ENCODE data around the gene CCDC197.
A peak's percentile ranks its signal among the peaks of the same experiment; 100 is the strongest.

CCDC197 gene

GRCh38 chr14:93997082-93997481, at the start of gene CCDC197:
Gene CCDC197 (plus strand): TSS chr14:93997301. CDS start chr14:93998132, 831 bp downstream.
- DNase-seq = no peak

DNA sequence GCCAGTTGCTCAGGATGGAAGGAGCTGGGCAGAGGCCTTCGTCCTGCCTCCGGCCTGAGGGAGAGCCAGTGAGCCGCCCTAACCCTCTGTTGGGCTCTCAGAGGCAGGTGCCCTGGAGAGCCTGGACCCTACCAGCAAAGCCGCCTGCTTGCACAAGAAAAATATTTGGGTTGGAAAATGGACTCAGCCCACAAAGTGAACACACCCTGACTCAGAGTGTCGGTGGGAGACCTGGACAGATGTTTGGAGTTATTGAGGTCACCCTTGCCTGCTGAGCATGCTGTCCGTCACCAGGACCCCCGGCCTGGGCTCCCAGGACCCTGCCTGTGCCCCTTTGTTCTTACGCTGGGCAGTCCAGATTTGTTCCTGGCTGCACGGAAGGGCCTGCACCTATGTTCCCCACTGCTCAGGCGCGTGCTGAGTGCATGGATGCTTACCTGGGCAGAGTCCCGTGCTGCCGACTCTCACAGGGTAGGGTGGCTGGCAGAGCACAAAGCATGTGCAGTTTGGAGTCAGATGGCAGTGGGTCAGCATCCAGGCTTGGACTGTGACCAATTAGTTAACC, 47.5 kb upstream of the CCDC197 start:
- DNase-seq = no peak

GRCh38 chr14:93950948-93951634, 46.0 kb upstream of the CCDC197 start:
- no peak for DNase-seq

DNA sequence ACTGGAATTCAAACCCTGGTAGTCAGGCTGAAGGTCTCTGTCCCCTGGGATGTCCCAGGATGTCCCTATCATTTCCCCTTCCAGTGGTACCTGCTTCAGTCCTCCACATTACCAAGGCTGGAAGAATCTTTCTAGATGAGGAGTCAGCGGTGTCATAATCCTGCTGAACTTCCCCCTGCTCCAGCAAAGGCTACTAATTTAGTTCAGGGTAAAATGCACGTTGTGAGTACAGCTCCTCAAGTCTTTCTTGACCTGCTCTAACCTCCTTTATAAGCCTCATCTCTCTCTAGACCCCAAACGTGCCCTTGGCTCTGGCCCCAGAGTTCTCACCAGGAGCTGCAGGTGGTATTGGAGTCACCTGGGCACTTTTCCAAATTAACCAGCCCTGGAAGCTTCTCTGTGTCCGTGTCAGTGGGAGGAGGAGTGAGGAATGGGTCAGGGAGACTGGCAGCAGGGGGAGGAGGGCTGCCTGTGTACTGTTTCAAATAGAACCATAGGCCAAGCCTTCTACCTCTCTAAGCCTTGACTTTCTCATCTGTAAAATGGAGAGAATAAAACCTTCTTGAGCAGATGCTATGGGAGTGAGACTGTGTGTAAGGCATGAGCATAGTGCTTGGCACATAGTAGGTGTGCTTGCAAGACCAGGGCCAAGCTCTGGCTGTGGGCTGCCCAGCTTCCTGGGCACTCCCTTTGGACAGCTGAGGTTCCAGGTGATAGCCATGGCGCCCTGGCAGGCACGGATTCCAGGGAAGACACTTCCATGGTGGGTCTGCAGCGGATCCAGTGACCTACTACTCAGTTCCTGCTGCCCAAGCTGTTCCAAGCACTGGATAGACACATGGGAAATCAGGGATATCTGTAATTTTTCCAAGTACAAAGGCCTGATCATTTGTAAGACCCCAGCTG, 45.2 kb upstream of the CCDC197 start:
- peak in 1 of 2 experiments; percentile 37 for DNase-seq

- no peak for DNase-seq
Observed at GRCh38 chr14:93952829-93953228, 44.3 kb upstream of the CCDC197 start.

GRCh38 chr14:93953263-93953662, 43.8 kb upstream of the CCDC197 start:
- DNase-seq = no peak

GRCh38 chr14:93953739-93954515, 43.2 kb upstream of the CCDC197 start:
- DNase-seq = no peak

DNA sequence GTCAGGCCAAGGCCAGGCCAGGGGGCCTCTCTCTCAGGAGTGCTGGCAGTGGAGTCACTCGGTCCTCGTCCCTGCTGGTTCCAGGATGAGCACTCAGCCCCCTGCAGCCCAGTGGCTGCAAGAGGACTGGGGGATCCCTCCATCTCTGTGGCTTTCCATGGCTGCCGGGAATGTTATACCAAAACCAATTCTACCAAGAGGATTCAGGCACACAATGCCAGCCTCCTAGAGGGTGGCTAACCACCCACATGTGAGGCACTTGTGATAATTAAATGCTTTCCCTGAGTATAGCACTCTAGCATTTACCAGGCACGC, 42.6 kb upstream of the CCDC197 start:
- no peak for DNase-seq

DNA sequence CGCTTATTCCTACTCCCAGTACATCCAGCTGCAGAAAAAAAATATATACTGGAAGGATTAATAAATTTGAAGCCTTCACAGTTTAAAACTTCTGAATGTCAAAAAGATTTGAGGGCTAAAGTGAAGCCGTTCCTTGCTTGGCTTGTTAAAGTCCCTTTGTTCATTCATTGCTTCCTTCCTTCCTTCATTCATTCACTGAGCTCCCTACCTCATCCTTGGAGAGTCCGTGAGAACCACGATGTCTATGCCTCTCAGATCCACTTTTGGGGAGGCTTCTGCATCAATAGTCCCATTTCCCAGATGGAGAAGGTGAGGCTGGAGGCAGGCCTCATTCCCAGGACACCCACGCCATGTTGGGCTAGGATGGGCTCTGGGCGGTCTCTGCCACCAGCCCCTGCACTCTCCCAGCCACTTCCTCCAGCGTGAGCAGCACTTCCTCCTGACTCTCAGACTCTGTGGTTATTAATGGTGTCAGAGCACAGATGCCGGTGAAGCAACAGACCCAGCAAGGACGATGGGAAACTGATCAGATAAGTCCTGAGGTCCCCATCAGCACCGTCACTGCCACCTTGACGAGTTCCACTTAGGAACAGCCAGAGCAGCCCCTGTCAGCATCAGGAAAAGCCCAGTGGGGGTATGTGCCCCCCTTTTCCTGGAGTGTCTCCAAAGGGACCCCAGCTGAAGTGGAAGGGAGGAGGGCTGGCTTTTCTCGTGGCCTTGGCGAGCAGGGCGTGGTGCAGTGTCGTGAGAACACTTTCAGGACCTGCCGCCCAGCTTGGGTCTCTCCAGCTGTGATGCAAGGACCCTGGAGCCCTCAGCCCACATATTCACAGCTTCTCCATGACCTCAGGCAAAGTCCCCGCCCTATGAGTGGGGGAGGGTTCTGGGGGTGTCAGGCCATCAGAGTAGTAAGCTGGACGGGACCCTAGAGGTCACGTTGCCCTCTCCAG, 41.9 kb upstream of the CCDC197 start:
- no peak for DNase-seq

- DNase-seq = peak in 1 of 2 experiments; percentile 49
Observed at GRCh38 chr14:93955850-93956481, 41.1 kb upstream of the CCDC197 start.

- no peak for DNase-seq
Observed at GRCh38 chr14:93956514-93957332, 40.4 kb upstream of the CCDC197 start.

- DNase-seq = no peak
Observed at GRCh38 chr14:93957333-93957710, 39.8 kb upstream of the CCDC197 start.

- no peak for DNase-seq
Observed at GRCh38 chr14:93957751-93958566, 39.1 kb upstream of the CCDC197 start.

- no peak for DNase-seq
Observed at GRCh38 chr14:93958567-93959238, 38.4 kb upstream of the CCDC197 start.

GRCh38 chr14:93959239-93960107, 37.6 kb upstream of the CCDC197 start:
- no peak for DNase-seq

GRCh38 chr14:93960108-93960475, 37.0 kb upstream of the CCDC197 start:
- DNase-seq = no peak

DNA sequence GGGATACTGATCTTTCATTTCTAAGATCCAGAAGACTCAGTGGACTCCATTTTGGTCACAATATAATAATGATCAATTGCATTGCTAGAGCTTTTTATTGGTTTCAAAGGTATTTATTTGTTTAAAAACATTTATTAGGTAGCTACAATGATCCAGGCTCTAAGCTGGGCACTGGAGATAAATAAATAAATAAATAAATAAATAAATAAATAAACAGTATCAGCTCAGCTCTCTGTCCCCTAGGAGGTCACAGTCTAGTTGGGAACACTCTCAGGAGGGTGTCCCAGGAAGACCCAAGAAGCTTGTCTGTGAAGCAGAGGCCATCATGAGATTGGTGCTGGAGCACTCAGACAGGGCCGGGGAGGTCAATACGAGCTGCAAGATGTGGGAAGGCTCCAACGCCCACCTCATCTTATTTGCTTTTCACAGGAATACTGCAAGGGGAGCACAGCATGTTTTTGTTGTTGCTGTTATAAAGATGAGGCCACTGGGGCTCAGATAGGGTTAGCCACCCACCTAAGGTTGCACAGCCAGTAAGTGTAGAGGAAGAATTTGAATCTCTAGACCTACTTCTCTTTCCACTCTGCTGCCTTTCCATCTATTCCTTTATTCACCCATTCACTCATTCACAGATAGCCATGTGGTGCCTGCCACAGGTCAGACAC, 36.2 kb upstream of the CCDC197 start:
- DNase-seq = no peak

DNA sequence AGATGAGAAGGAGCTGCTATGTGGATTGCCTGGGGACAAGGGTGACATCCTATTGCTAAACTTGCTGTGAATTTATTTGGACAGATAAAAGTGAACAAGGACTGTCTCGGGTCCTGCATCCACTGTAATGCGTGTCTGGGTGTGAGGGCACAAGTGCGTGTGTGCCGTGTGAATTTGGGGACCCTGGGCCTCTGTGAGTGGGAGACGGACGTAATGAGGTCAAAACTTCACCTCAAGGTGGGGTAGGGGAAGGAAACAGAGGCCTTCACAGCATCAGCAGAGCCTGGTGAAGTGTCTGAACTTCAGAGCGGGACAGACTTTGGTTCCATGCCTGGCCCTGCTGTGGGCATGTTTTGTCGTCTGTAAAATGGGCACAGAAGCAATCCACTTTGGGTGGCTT, 35.5 kb upstream of the CCDC197 start:
- no peak for DNase-seq
